ENCODE measurements around the gene ICA1L. TPM values are rescaled to one million over a fixed set of nuclear protein-coding genes. Genes with fewer than 3 reads are reported as not detected.

The ICA1L gene
- total and polyA plus RNA-seq, 2 of the 4 experiments (the other 2 are of a cell fraction), result 1.7 to 1.8 TPM

- H2BK5ac ChIP-seq (ENCODE audit: low read depth, low read length, poor library complexity, severe bottlenecking), result no peak overlapping the region
- H4K20me1 ChIP-seq (ENCODE audit: insufficient read depth, low read length), result no peaks in the 10 kb centered on the region
- H3K27ac ChIP-seq (ENCODE audit: insufficient read depth, low read length), result no peak overlapping the region
- H2BK20ac ChIP-seq (ENCODE audit: low read depth, low read length), result no peak overlapping the region
- H3K9me1 ChIP-seq (ENCODE audit: insufficient read depth, low read length), result no peaks in the 10 kb centered on the region
- H2AK9ac ChIP-seq (replicated peaks; ENCODE audit: low read depth, low read length, poor library complexity), result no peak overlapping the region
- H3K14ac ChIP-seq (replicated peaks; ENCODE audit: low read depth, low read length), result no peak overlapping the region
- no peak overlapping the region for H3K23ac ChIP-seq (ENCODE audit: low read depth, low read length)
- H3K79me1 ChIP-seq (ENCODE audit: low read depth in 1 of 2, low read length in 2 of 2), result no peaks in the 10 kb centered on the region
- H4K91ac ChIP-seq (ENCODE audit: insufficient read depth, low read depth, low read length), result no peak overlapping the region
- intact Hi-C loops (cut with micrococcal nuclease) (no loop called here), in situ Hi-C loops (cut with MboI; ENCODE audit: low sequenced_read_pairs) (no loop called here), dilution Hi-C loops (cut with HindIII; ENCODE audit: low sequenced_read_pairs, unreplicated experiment) (no loop called here)
- POLR2A ChIA-PET (ENCODE audit: unreplicated experiment), result no interaction called here
- WGBS, 2 experiments (ENCODE audit: extremely low coverage in 2 of 2, insufficient read length in 1 of 2), result 69% methylated on average over 9 of the region's 37 CpGs; no CpG with 5 or more reads in 1 of the 2 experiments
- no peak overlapping the region for H3K4me3 ChIP-seq (ENCODE audit: insufficient read depth, low read depth, low read length)
- no peak overlapping the region for H3K9ac ChIP-seq (ENCODE audit: low read depth, low read length)
- 0 out of 2 replicates have a peak, but pooled peaks cover 1% of the 10 kb centered on the region for H3K4me1 ChIP-seq (ENCODE audit: control insufficient read depth, insufficient read depth, low read length)
- no peak overlapping the region for H4K8ac ChIP-seq (ENCODE audit: low read depth in 2 of 2, low read length in 2 of 2)
- no peak for ATAC-seq (ENCODE audit: low read depth)
- H3K4me2 ChIP-seq (ENCODE audit: low read depth, low read length), result no peak overlapping the region
- no peak overlapping the region for H4K5ac ChIP-seq (ENCODE audit: low read depth, low read length)
- H3K36me3 ChIP-seq (ENCODE audit: control insufficient read depth, insufficient read depth, low read length), result 0 out of 2 replicates have a peak, but pooled peaks cover 1% of the 10 kb centered on the region
- H2BK15ac ChIP-seq (ENCODE audit: low read depth, low read length), result no peak overlapping the region
- no peaks in the 10 kb centered on the region for H3K27me3 ChIP-seq (ENCODE audit: control insufficient read depth, insufficient read depth, low read length)
- no TSS peak for BruUV-seq (replicated peaks)
- no peak for DNase-seq
- H3K9me3 ChIP-seq (ENCODE audit: control insufficient read depth, insufficient read depth, low read length), result no peaks in the 10 kb centered on the region
- H2AFZ ChIP-seq (replicated peaks; ENCODE audit: low read length, poor library complexity), result no peak overlapping the region
- no peak overlapping the region for H3K56ac ChIP-seq (ENCODE audit: extremely low read depth, insufficient read depth, low read length)
- TF ChIP-seq RFX5 (IDR thresholded peaks at IDR 0.05; ENCODE audit: low read depth, low read length), result no peak
- no peak for TF ChIP-seq POLR2A (IDR thresholded peaks at IDR 0.05; ENCODE audit: low read depth, low read length)
- TF ChIP-seq CTCF (conservative IDR thresholded peaks at IDR 0.05; ENCODE audit: low read depth, low read length), result no peak
- no peak for TF ChIP-seq NFE2L2 (IDR thresholded peaks at IDR 0.05; ENCODE audit: low read depth, low read length)
- H2BK120ac ChIP-seq (ENCODE audit: low read depth, low read length), result no peak overlapping the region
- CTCF ChIA-PET, result no interaction called here
- H3K4ac ChIP-seq (ENCODE audit: low read depth, low read length), result no peak overlapping the region
- H2AK5ac ChIP-seq (ENCODE audit: low read depth, low read length), result no peak overlapping the region
- H3K18ac ChIP-seq (ENCODE audit: low read depth, low read length), result no peak overlapping the region
Measured at GRCh38 chr2:202774104-202774503, 97.5 kb downstream of the ICA1L start.

Measured in IMR-90 (cell line).